GM10248 (cell line): Measurements from ENCODE around the gene WASF3.

Source experiments
- CTCF ChIA-PET: fragments of 300-600 bp; sonication (Branson Sonifier 250); formaldehyde crosslinking; extraction: SDS; loops from one replicate; lab custom pipeline; 2021; ENCODE audit warnings: antibody characterized with exemption; lab: Yijun Ruan, JAX
- POLR2A ChIA-PET: fragments of 350-650 bp; sonication (Branson Sonifier 250); formaldehyde crosslinking; extraction: SDS; loops from one replicate; lab custom pipeline; 2020; ENCODE audit warnings: antibody characterized with exemption; lab: Yijun Ruan, JAX
- DNase-seq: peaks from one replicate; pipeline ENCODE4 v3.0.0; 2012; ENCODE audit errors: extremely low spot score
- CTCF ChIP-seq: IDR thresholded peaks from 2 replicates; pipeline ENCODE4 v1.5.1; 2012; ENCODE audit warnings: mild to moderate bottlenecking, low read depth; ENCODE audit errors: extremely low read depth, missing control alignments, control extremely low read depth

Gene WASF3

GRCh38 chr13:26605845-26606244 lies 48.4 kb downstream of the WASF3 start:
- TF ChIP-seq CTCF, result no peak
- ChIA-PET CTCF (no interaction called here), POLR2A (no interaction called here)
- DNase-seq, result no peak

GRCh38 chr13:26606631-26607030 lies 49.1 kb downstream of the WASF3 start:
- DNase-seq, result no peak
- CTCF ChIA-PET, result no interaction called here
- POLR2A ChIA-PET, result no interaction called here
- TF ChIP-seq CTCF, result no peak

GRCh38 chr13:26614721-26615120 lies 57.2 kb downstream of the WASF3 start:
- POLR2A ChIA-PET, result no interaction called here
- CTCF ChIA-PET, result no interaction called here

GRCh38 chr13:26616126-26616525 lies 58.6 kb downstream of the WASF3 start:
- CTCF ChIA-PET, result no interaction called here
- DNase-seq, result no peak
- no peak for TF ChIP-seq CTCF

More at GRCh38 chr13:26614721-26615120, 57.2 kb downstream of the WASF3 start:
- DNase-seq, result no peak
- TF ChIP-seq CTCF, result no peak

GRCh38 chr13:26618726-26619125 lies 61.2 kb downstream of the WASF3 start:
- no peak for DNase-seq
- CTCF ChIA-PET, result interaction anchor here (0.7 kb wide), 1 partner anchor 9 kb away, joined by 3 read pairs; no protein-coding TSS in a partner anchor
- TF ChIP-seq CTCF, result no peak
- POLR2A ChIA-PET, result no interaction called here

More at GRCh38 chr13:26616126-26616525, 58.6 kb downstream of the WASF3 start:
- POLR2A ChIA-PET, result no interaction called here

- ChIA-PET CTCF (interaction anchor here (0.7 kb wide), 1 partner anchor 9 kb away, joined by 3 read pairs; no protein-coding TSS in a partner anchor), POLR2A (no interaction called here)
- TF ChIP-seq CTCF, result no peak
- no peak for DNase-seq
These were observed 61.9 kb downstream of the WASF3 start for GRCh38 chr13:26619358-26619757.

- TF ChIP-seq CTCF, result no peak
- no peak for DNase-seq
- ChIA-PET POLR2A (interaction anchor here (0.5 kb wide), 1 partner anchor 11 kb away, joined by 7 read pairs; no protein-coding TSS in a partner anchor), CTCF (interaction anchor here (1.0 kb wide), 1 partner anchor 15 kb away, joined by 3 read pairs; no protein-coding TSS in a partner anchor)
These were observed 64.4 kb downstream of the WASF3 start for GRCh38 chr13:26621731-26622401.
